Fibroblast of skin of abdomen (primary cell): ENCODE data around the gene SMS.
"Not testable (repeated sequence)": the region's sequence is repeated elsewhere in the genome, so short reads cannot be mapped to it uniquely, and the experiment has no call there.

Source experiments
- DNase-seq: peaks from one replicate; pipeline ENCODE4 v3.0.0-alpha.2; 2013

SMS gene

GRCh38 chrX:21952624-21953023 is 12.1 kb downstream of the SMS start:
- no peak for DNase-seq

- DNase-seq = not testable (repeated sequence)
These were observed 12.8 kb downstream of the SMS start for GRCh38 chrX:21953195-21953830.

- no peak for DNase-seq
These were observed 15.1 kb downstream of the SMS start for GRCh38 chrX:21955403-21956189.

GRCh38 chrX:21956783-21957182 is 16.3 kb downstream of the SMS start:
- DNase-seq = no peak

- DNase-seq = no peak
These were observed 17.7 kb downstream of the SMS start for GRCh38 chrX:21958187-21958586.

- DNase-seq = peak; percentile 44
These were observed 18.4 kb downstream of the SMS start for GRCh38 chrX:21958916-21959315.

- DNase-seq = no peak
These were observed 19.0 kb downstream of the SMS start for GRCh38 chrX:21959362-21960051.

GRCh38 chrX:21960569-21961541 is 20.3 kb downstream of the SMS start:
- DNase-seq = no peak

- no peak for DNase-seq
These were observed 21.9 kb downstream of the SMS start for GRCh38 chrX:21962361-21962760.

GRCh38 chrX:21963269-21963668 is 22.8 kb downstream of the SMS start:
- no peak for DNase-seq

- DNase-seq = peak; percentile 54
These were observed 23.4 kb downstream of the SMS start for GRCh38 chrX:21963731-21964405.

- DNase-seq = no peak
These were observed 26.4 kb downstream of the SMS start for GRCh38 chrX:21966866-21967265.

- DNase-seq = no peak
These were observed 27.8 kb downstream of the SMS start for GRCh38 chrX:21968333-21968732.

- no peak for DNase-seq
These were observed 29.8 kb downstream of the SMS start for GRCh38 chrX:21970326-21970725.

- DNase-seq = no peak
These were observed 31.5 kb downstream of the SMS start for GRCh38 chrX:21972046-21972445.

- peak; percentile 72 for DNase-seq
These were observed 32.2 kb downstream of the SMS start for GRCh38 chrX:21972721-21973120.

- no peak for DNase-seq
These were observed 33.0 kb downstream of the SMS start for GRCh38 chrX:21973321-21974010.

GRCh38 chrX:21974011-21974385 is 33.5 kb downstream of the SMS start:
- no peak for DNase-seq

- no peak for DNase-seq
These were observed 34.7 kb downstream of the SMS start for GRCh38 chrX:21975242-21975641.

- peak; percentile 75 for DNase-seq
These were observed 35.3 kb downstream of the SMS start for GRCh38 chrX:21975812-21976211.

GRCh38 chrX:21978346-21978745 is 37.8 kb downstream of the SMS start:
- no peak for DNase-seq
